OCI-LY1 (cell line): ENCODE data around the gene ZBP1.

Experiments
- EZH2 ChIP-seq: fragments of 200-600 bp; sonication (generic), shearing (Covaris generic); IDR thresholded peaks from 2 replicates; pipeline ENCODE4 v1.8.0; 2017; ENCODE audit warnings: borderline replicate concordance, mixed run types, mild to moderate bottlenecking, antibody characterized with exemption, low read length, moderate library complexity, mixed read lengths
- TF ChIP-seq, protein P1 (sequence below): fragments of 200-600 bp; sonication (generic), shearing (Covaris generic); IDR thresholded peaks from 2 replicates; pipeline ENCODE4 v1.5.1; 2017; ENCODE audit warnings: mild to moderate bottlenecking, antibody characterized with exemption, low read length, moderate library complexity, mixed read lengths

DNA sequence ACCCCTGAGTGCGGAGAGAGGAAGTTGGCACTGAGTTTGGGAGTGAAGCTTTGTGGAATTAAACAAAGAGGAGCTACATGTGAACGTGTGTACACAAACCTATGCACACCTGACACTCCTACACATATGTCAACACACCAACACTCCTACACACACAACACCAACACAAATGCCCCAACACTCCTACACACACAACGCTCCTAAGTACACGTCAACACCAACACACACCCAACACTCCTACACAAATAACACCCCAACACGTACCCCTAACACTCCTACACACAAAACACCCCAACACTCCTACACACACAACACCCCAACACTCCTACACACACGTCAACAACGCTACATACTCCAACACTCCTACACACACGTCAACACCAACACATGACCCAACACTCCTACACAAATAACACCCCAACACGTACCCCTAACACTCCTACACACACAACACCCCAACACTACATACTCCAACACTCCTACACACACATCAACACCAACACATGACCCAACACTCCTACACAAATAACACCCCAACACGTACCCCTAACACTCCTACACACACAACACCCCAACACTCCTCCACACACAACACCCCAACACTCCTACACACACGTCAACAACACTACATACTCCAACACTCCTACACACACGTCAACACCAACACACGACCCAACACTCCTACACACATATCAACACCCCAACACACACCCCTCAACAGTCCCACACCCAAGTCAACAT, 40.1 kb upstream of the ZBP1 start:
- TF ChIP-seq, protein P1, sequence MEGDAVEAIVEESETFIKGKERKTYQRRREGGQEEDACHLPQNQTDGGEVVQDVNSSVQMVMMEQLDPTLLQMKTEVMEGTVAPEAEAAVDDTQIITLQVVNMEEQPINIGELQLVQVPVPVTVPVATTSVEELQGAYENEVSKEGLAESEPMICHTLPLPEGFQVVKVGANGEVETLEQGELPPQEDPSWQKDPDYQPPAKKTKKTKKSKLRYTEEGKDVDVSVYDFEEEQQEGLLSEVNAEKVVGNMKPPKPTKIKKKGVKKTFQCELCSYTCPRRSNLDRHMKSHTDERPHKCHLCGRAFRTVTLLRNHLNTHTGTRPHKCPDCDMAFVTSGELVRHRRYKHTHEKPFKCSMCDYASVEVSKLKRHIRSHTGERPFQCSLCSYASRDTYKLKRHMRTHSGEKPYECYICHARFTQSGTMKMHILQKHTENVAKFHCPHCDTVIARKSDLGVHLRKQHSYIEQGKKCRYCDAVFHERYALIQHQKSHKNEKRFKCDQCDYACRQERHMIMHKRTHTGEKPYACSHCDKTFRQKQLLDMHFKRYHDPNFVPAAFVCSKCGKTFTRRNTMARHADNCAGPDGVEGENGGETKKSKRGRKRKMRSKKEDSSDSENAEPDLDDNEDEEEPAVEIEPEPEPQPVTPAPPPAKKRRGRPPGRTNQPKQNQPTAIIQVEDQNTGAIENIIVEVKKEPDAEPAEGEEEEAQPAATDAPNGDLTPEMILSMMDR, result no peak
- no peak for TF ChIP-seq EZH2
